Measurements from ENCODE around the gene PCDH7. TPM values are rescaled to one million over a fixed set of nuclear protein-coding genes. Genes with fewer than 3 reads are reported as not detected.

PCDH7 gene
- total and polyA plus RNA-seq, 7 donors: 0.04 to 1.6 (median 0.55) TPM

DNA sequence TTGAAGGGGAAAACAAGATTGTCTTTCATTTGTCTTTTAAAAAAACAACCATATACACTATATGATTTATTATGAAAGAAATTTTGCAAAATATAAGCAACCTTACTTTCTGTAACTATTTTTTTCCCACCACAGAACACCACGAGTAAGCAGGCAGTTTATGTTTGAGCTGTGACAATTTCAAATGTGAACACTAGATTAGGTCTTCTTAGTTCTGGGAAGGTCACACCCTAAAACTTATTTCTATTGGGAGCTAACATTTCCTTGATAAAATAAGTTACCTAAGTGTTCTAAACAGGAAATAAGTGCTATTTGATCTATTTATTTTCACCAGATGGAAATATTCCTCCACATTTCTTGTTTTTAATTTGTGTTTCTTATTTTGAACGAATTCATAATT lies 50.6 kb downstream of the PCDH7 start:
- Histone ChIP-seq H3K27me3 (ENCODE audit: insufficient read depth in 3 of 3, low read length in 2 of 3) (no peaks in the 10 kb centered on the region), H3K9me3 (no peaks in the 10 kb centered on the region), H3K36me3 (ENCODE audit: insufficient read depth in 1 of 2, low read depth in 1 of 2) (no peaks in the 10 kb centered on the region), H3K4me1 (no peaks in the 10 kb centered on the region), H3K4me3 (no peak overlapping the region), H3K27ac (no peak overlapping the region)
- WGBS, 3 donors: 63 to 72% (median 65%) methylated on average over 2 of the region's 2 CpGs
- intact Hi-C loops (cut with DNase I): no loop called here
- no peak for ATAC-seq
- DNase-seq: no peak
- TF ChIP-seq, protein P1, sequence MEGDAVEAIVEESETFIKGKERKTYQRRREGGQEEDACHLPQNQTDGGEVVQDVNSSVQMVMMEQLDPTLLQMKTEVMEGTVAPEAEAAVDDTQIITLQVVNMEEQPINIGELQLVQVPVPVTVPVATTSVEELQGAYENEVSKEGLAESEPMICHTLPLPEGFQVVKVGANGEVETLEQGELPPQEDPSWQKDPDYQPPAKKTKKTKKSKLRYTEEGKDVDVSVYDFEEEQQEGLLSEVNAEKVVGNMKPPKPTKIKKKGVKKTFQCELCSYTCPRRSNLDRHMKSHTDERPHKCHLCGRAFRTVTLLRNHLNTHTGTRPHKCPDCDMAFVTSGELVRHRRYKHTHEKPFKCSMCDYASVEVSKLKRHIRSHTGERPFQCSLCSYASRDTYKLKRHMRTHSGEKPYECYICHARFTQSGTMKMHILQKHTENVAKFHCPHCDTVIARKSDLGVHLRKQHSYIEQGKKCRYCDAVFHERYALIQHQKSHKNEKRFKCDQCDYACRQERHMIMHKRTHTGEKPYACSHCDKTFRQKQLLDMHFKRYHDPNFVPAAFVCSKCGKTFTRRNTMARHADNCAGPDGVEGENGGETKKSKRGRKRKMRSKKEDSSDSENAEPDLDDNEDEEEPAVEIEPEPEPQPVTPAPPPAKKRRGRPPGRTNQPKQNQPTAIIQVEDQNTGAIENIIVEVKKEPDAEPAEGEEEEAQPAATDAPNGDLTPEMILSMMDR (IDR thresholded peaks at IDR 0.05): no peak

DNA sequence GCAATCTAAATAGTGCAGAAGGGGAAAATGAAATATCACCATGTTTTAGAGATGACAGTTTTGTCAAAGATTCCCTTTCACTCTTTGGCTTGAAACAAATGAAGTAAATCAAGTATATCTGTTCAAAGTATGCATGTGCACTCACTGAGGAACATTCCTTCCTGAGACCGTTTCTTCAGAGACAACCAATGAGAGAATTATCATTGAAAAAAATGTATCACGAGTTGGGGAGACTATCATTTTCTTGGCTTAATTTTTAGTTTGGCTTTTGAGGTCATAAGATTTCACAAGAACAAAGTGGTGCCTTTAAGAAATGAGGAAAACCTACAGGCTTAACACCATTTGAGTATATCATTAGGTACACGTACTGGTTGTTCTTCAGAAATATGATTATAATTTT lies 56.3 kb downstream of the PCDH7 start:
- H3K27me3 ChIP-seq (ENCODE audit: insufficient read depth in 3 of 3, low read length in 2 of 3): no peaks in the 10 kb centered on the region
- DNase-seq: no peak
- no peak for ATAC-seq
- 70 to 72% (median 70%) methylated on average over 3 of the region's 3 CpGs for WGBS, 3 donors
- H3K36me3 ChIP-seq (ENCODE audit: insufficient read depth in 1 of 2, low read depth in 1 of 2): no peaks in the 10 kb centered on the region
- H3K27ac ChIP-seq: no peak overlapping the region
- intact Hi-C loops (cut with DNase I): no loop called here
- no peaks in the 10 kb centered on the region for H3K9me3 ChIP-seq
- no peaks in the 10 kb centered on the region for H3K4me1 ChIP-seq
- no peak overlapping the region for H3K4me3 ChIP-seq
- TF ChIP-seq, protein P1 (IDR thresholded peaks at IDR 0.05): no peak

DNA sequence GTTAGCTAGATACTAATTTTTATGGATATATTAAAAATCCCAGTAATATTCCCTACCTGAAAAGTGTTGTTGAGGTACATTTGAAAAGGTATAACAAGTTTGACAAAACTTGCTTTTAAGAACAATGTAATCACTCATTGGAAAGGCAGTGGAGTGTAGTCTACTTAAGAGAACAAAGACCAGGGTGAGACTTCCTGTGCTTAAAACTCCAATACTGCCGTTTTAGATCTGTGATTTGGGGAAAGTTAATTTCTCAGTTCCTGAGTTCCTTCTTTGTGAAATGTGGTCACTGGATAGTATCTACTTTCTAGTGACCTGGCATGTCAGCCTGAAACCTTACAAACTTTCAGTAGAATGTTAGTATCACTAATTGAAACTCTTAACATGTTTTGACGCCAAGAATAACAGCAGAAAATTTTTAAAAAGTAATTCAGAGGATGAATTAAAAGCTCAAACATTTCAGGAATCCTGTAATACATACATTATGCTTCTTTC lies 56.8 kb downstream of the PCDH7 start:
- no peaks in the 10 kb centered on the region for H3K27me3 ChIP-seq (ENCODE audit: insufficient read depth in 3 of 3, low read length in 2 of 3)
- H3K36me3 ChIP-seq (ENCODE audit: insufficient read depth in 1 of 2, low read depth in 1 of 2): no peaks in the 10 kb centered on the region
- H3K27ac ChIP-seq: no peak overlapping the region
- TF ChIP-seq, protein P1 (IDR thresholded peaks at IDR 0.05): no peak
- 54 to 60% (median 56%) methylated on average over 2 of the region's 2 CpGs for WGBS, 3 donors
- no peaks in the 10 kb centered on the region for H3K4me1 ChIP-seq
- H3K4me3 ChIP-seq: no peak overlapping the region
- intact Hi-C loops (cut with DNase I): no loop called here
- ATAC-seq: no peak
- DNase-seq: no peak
- no peaks in the 10 kb centered on the region for H3K9me3 ChIP-seq

Data from psoas muscle (tissue), 8 donors.